Tibial nerve (tissue), 4 donors: Measurements from ENCODE around the gene SUN2. TPM values are rescaled to one million over a fixed set of nuclear protein-coding genes. Genes with fewer than 3 reads are reported as not detected.

Experiments used
- DNase-seq, 2 donors: peaks; one replicate each; pipeline ENCODE4 v3.0.0-alpha.2; 2019; ENCODE audit warnings: low spot score in 2 of 2
- H3K27ac ChIP-seq, 4 donors: fragments of 200-600 bp; sonication (generic) in 3 of 4; one replicate each; pipeline ENCODE4 v1.5.1; 2017 to 2019; ENCODE audit warnings: mild to moderate bottlenecking in 1 of 4
- H3K27me3 ChIP-seq, 2 donors: fragments of 200-600 bp; sonication (generic) in 1 of 2; one replicate each; pipeline versions ENCODE4 v1.5.1 to v1.6.0; 2017 to 2019
- H3K36me3 ChIP-seq, 3 donors: fragments of 200-600 bp; sonication (generic); one replicate each; pipeline ENCODE4 v1.5.1; 2018 to 2019
- H3K4me1 ChIP-seq, 4 donors: fragments of 200-600 bp; sonication (generic) in 3 of 4; one replicate each; pipeline ENCODE4 v1.5.1; 2017 to 2019
- H3K4me3 ChIP-seq, 4 donors: fragments of 200-600 bp; sonication (generic) in 3 of 4; one replicate each; pipeline ENCODE4 v1.5.1; 2017 to 2019; ENCODE audit warnings: mild to moderate bottlenecking in 1 of 4, moderate library complexity in 1 of 4
- H3K9me3 ChIP-seq, 4 donors: fragments of 200-600 bp; sonication (generic) in 3 of 4; one replicate each; pipeline ENCODE4 v1.5.1; 2017 to 2019
- EP300 ChIP-seq, 2 donors: sonication (generic); formaldehyde crosslinking; IDR thresholded peaks; one replicate each; pipeline ENCODE4 v1.6.1; 2017; ENCODE audit warnings: antibody characterized with exemption in 2 of 2, mild to moderate bottlenecking in 1 of 2
- POLR2A ChIP-seq, 2 donors: fragments of 450-650 bp; IDR thresholded peaks; one replicate each; pipeline ENCODE4 v1.6.1; 2017; ENCODE audit warnings: antibody characterized with exemption in 2 of 2, mild to moderate bottlenecking in 2 of 2, moderate library complexity in 2 of 2
- WGBS, 2 donors: methylation state at CpG; one replicate each; pipeline ENCODE4 v1.1.5; 2018; 5-methylcytosine and 5-hydroxymethylcytosine counted together
- total RNA-seq, 4 donors: library from RNA; depleted of rRNA; stranded (reverse); fragments of >200 nt; gene quantifications; one replicate each; pipeline ENCODE4 v1.1.0, GENCODE V29; 2016
- TF ChIP-seq, protein P1 (sequence below), 5 experiments: fragments of 200-600 bp in 3 of 5; fragments of 450-650 bp in 2 of 5; sonication (generic) in 3 of 5; IDR thresholded peaks; one replicate each; pipeline ENCODE4 v1.5.1; 2016 to 2019; ENCODE audit warnings: antibody characterized with exemption in 5 of 5, mild to moderate bottlenecking in 3 of 5, moderate library complexity in 2 of 5

SUN2 gene
- total RNA-seq, 4 donors from 2014 or later = 640 to 1,234 (median 846) TPM

DNA sequence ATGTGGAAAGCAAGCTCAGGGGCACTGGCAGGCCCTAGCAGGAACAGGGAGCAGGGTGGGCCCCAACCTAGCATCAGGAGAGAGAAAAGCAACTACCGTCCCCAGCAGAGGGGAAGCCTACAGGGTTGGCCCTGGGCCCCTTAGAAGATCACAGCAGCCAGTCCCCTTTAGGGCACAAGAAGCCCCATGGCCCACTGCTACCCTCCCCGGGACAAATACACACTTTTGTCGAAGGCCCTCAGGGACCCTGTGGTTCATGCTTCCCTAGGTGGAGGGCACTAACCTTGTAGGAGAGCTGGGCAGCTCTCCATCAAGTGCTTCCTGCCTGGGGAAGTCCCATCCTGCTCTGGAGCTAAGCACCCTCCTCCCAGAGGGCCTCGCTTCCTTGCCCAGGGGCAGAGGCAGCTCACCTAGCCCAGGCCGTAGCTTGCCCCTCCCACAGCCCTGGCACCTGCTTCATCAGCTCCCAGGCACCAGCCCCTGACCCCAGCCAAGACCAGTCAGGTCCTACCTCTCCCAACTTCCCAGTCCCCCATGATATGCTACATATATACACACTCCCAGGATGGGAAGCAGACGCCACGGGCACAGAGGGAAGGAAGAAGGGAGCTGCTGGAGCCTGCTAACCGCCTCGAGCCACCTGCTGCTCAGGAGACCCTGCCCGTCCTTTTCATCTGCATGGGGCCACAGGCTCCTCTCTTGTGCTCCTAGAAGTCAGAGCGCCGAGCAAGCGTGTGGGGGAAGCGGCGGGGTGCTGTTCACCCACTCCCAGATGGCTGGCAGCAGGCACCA lies 20.1 kb downstream of the SUN2 start:
- TF ChIP-seq POLR2A (IDR thresholded peaks at IDR 0.05) (no peak), EP300 (IDR thresholded peaks at IDR 0.05) (no peak)
- TF ChIP-seq, protein P1, sequence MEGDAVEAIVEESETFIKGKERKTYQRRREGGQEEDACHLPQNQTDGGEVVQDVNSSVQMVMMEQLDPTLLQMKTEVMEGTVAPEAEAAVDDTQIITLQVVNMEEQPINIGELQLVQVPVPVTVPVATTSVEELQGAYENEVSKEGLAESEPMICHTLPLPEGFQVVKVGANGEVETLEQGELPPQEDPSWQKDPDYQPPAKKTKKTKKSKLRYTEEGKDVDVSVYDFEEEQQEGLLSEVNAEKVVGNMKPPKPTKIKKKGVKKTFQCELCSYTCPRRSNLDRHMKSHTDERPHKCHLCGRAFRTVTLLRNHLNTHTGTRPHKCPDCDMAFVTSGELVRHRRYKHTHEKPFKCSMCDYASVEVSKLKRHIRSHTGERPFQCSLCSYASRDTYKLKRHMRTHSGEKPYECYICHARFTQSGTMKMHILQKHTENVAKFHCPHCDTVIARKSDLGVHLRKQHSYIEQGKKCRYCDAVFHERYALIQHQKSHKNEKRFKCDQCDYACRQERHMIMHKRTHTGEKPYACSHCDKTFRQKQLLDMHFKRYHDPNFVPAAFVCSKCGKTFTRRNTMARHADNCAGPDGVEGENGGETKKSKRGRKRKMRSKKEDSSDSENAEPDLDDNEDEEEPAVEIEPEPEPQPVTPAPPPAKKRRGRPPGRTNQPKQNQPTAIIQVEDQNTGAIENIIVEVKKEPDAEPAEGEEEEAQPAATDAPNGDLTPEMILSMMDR (IDR thresholded peaks at IDR 0.05) = no peak
- Histone ChIP-seq H3K9me3 (no peaks in the 10 kb centered on the region), H3K27me3 (no peaks in the 10 kb centered on the region), H3K4me3 (no peak overlapping the region), H3K36me3 (peaks cover 24 to 91% (median 43%) of the 10 kb centered on the region in 3 donors), H3K4me1 (peaks cover 0 to 37% (median 15%) of the 10 kb centered on the region in 4 donors), H3K27ac (no peak overlapping the region)
- no peak for DNase-seq
- WGBS, 2 donors = 75 to 80% methylated on average over 14 to 15 of the region's 15 CpGs

DNA sequence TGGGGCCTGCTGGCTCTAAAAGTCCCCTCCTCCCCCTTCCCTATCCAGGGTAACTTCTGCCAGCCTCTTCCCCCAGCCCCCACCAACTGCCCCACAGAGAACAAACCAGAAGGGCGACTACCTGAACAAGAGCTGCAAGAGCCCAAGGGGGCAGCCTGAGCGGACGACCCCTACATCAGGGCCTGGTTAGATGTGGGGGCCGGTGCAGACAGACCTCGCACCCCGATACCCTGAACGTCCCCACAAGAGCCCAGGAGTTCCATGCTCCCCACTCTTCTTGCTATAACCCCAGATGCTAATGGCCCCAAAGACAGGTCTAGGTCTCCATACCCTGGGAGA lies 20.7 kb downstream of the SUN2 start:
- no peak for TF ChIP-seq EP300 (IDR thresholded peaks at IDR 0.05)
- TF ChIP-seq, protein P1 (IDR thresholded peaks at IDR 0.05) = no peak
- TF ChIP-seq POLR2A (IDR thresholded peaks at IDR 0.05) = no peak
- Histone ChIP-seq H3K4me3 (no peak overlapping the region), H3K27me3 (no peaks in the 10 kb centered on the region), H3K4me1 (peaks cover 0 to 37% (median 15%) of the 10 kb centered on the region in 4 donors), H3K36me3 (peaks cover 18 to 91% (median 43%) of the 10 kb centered on the region in 3 donors), H3K27ac (no peak overlapping the region), H3K9me3 (no peaks in the 10 kb centered on the region)
- DNase-seq = no peak
- 86 to 93% methylated on average over 5 to 7 of the region's 7 CpGs for WGBS, 2 donors

DNA sequence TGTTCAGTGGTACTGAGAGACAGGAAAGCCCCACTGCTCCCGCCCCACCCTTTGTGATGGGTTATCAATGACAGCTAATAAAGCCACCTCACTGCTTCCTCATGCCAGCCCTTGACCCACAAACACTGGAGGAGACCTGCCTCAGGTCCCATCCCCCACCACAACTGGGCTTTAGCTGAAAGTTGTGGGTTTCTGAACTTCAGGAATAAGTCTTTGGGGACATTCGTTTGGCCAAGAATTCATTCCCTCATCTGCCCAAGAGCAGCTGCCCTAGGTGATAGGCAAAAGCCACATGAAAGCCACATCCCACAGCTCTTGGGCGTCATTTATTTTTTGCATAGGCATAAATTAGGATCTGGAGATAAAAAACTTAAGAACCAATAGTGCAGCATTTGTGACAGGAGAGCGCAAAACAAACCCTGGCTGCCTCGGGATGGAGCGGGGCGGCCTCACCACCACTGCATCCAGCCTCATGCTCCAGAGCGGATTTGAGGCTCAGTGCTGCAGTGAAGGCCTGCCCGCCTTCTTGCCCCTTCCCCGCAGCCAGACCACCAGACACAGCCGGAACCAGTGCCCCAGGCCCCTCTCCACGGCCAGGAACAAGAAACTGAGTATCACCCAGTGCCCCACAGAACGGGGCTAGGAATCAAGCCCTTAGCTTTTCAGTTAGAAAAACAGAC lies 21.2 kb downstream of the SUN2 start:
- Histone ChIP-seq H3K36me3 (peaks cover 16 to 91% (median 43%) of the 10 kb centered on the region in 3 donors), H3K9me3 (no peaks in the 10 kb centered on the region), H3K27ac (peak overlapping the region; percentile 32 to 77 (median 49)), H3K4me1 (peaks cover 0 to 37% (median 15%) of the 10 kb centered on the region in 4 donors), H3K27me3 (no peaks in the 10 kb centered on the region), H3K4me3 (no peak overlapping the region)
- TF ChIP-seq POLR2A (IDR thresholded peaks at IDR 0.05) (no peak), EP300 (IDR thresholded peaks at IDR 0.05) (no peak)
- TF ChIP-seq, protein P1 (IDR thresholded peaks at IDR 0.05) = no peak
- no peak for DNase-seq
- WGBS, 2 donors = 81 to 84% methylated on average over 13 of the region's 13 CpGs

DNA sequence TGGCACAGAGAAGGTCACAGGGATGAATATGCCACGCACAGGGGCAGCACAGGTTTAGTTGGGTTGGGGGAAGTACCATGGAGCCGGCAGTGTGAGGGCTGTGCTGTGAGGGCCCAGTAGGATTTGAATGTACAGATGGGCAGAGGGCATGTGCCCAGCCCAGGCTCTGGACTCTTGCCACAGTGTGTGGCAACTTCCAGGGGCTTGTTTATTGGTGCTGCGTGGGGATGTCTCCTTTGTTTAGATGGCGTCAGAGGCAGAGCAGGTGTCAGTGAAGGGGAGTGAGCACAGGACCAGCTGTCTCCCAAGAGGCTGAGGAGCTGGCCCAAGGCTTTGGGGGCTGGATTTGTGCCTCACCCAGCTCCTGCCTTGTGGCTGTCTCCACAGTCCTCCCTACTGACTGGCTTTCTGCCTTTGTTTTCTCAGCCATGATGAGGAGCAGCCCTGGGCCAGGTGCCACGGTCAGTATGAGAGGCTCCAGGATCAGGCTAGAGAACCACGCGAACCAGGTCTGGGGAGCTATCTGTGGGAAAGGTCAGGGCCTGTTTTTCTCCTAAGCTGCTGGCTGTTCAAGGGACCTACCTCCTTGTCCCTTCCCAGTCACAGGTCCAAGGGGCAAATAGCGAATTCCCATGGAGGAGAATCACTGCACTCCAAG lies 21.9 kb downstream of the SUN2 start:
- peaks cover 10 to 91% (median 43%) of the 10 kb centered on the region in 3 donors for H3K36me3 ChIP-seq

More for the DNA sequence above, 21.9 kb downstream of the SUN2 start:
- H3K9me3 ChIP-seq = no peaks in the 10 kb centered on the region
- peak; percentile 44 to 53 for DNase-seq
- no peak overlapping the region for H3K4me3 ChIP-seq
- no peaks in the 10 kb centered on the region for H3K27me3 ChIP-seq
- H3K4me1 ChIP-seq = peaks cover 0 to 41% (median 15%) of the 10 kb centered on the region in 4 donors
- peak overlapping the region; percentile 32 to 77 (median 49) for H3K27ac ChIP-seq
- TF ChIP-seq EP300 (IDR thresholded peaks at IDR 0.05) = peak in 1 of 2 donors; percentile 13
- TF ChIP-seq, protein P1 (IDR thresholded peaks at IDR 0.05) = no peak
- 49 to 51% methylated on average over 8 of the region's 8 CpGs for WGBS, 2 donors
